ENCODE data around the gene CACHD1.

- TF ChIP-seq CTCF (IDR thresholded peaks at IDR 0.05) = no peak
- no peak for TF ChIP-seq MYC (IDR thresholded peaks at IDR 0.05; ENCODE audit: borderline replicate concordance, low read length)
- no peak for TF ChIP-seq EP300 (IDR thresholded peaks at IDR 0.05)
- TF ChIP-seq CEBPB (IDR thresholded peaks at IDR 0.05) = no peak
- no peak for TF ChIP-seq RAD21 (conservative IDR thresholded peaks at IDR 0.05 in 1 of 2, IDR thresholded peaks at IDR 0.05 in 1 of 2)
- no peak for TF ChIP-seq HMGXB4 (CRISPR knock-in tag; IDR thresholded peaks at IDR 0.05; ENCODE audit: borderline replicate concordance)
These were observed 229.4 kb downstream of the CACHD1 start for GRCh38 chr1:64699327-64699726.
